Sciatic nerve (tissue), 2 donors: ENCODE measurements around the gene MAPK6. TPM values are rescaled to one million over a fixed set of nuclear protein-coding genes. Genes with fewer than 3 reads are reported as not detected.

Source experiments
- ATAC-seq: fragments of 200-7000 bp; cut with Tn5 transposase; one replicate; pipeline ENCODE4 v1.9.1; 2020; ENCODE audit warnings: mild to moderate bottlenecking, moderate library complexity
- DNase-seq: peaks from one replicate; pipeline ENCODE4 v3.0.0-alpha.2; 2020; ENCODE audit warnings: low spot score
- intact Hi-C: fragments of 100-400 bp; cut with DNase I; formaldehyde crosslinking; loops from one replicate; pipeline ENCODE4 v1.14.2; 2022
- total RNA-seq: library from RNA; stranded (reverse); fragmentation: NEBNext Ultra II Directional; extraction: Animal tissue kit (Norgen Biotek cat#: 25700); gene quantifications from one replicate; pipeline ENCODE4 v1.2.1, GENCODE V29; 2021
- donor health status: DM: no; HTN: no; CAD: no.
- donor health status: DM: no; HTN: no; CAD: no.

The MAPK6 gene
- total RNA-seq, 1 donor from 2014 or later = 26.3 TPM

DNA sequence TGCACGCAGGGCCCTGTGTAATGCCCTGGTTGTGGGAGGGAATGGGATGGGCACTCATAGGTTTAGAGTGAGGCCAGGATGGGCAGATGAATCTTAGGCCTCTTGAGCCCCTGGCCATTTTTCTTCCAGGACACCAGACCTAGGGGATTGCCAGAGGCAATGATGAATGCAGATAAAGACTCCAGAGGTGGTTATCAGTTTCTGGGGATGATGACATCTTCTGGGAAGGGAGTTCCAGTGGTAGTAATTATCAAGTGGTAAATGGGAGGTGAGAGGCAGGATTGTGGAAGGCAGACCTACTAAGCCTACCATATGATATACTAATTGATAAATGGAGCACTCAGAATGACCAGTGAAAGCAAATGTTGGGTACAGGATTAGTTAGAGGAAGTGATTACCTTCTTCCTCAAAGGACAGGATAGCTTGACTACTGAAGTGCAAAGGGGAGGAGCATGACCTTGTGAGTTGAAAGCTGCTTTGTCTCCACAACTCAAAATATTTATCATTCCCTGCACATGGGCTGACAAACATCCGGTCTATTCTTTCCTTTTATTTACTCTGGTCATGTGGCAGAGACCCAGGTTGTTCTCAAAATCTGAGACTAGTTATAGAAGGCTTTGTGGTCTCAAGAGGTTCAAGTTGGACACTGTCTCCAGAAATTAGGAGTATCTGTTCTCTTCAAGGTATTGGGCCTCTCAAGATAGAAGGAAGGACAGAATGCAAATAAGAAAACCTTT, 10.2 kb upstream of the MAPK6 start:
- no peak for ATAC-seq
- intact Hi-C loops = no loop called here
- DNase-seq = no peak

DNA sequence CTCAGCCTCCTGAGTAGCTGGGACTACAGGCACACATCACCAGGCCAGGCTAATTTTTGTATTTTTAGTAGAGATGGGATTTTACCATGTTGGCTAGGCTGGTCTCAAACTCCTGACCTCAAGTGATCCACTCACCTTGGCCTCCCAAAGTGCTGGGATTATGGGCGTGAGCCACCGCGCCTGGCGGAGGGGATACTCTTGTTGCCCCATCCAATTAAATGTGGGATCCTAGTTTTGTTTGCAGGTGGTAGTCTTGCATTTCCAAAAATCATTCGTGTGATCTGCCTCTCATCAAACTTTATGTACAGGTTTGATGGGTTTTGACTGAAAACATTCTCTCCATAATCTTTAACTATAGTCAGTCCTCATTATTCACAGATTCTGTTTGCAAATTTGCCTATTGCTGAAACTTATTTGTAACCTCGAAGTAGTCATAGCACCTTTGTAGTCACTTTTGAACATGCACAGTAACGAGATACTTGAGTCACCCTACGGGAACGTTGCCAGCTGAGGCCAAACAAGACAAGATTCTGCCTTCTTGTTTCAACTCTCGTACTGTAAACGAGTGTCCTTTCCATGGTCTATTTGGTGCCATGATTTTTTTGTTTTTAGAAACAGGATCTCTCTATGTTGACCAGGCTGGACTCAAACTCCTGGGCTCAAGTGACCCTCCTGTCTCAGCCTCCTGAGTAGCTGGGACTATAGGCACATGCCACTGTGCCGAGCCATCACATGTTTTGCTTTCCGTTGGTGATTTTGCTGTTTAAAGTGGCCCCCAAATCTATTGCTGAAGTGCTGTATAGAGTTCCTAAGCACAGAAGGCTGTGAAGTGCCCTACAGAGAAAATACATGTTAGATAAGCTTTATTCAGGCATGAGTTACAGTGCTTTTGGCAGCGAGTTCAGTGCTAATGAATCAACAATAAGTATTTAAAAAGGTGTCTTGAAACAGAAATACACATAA, 8.1 kb upstream of the MAPK6 start:
- intact Hi-C loops = no loop called here
- no peak for DNase-seq
- ATAC-seq = no peak

DNA sequence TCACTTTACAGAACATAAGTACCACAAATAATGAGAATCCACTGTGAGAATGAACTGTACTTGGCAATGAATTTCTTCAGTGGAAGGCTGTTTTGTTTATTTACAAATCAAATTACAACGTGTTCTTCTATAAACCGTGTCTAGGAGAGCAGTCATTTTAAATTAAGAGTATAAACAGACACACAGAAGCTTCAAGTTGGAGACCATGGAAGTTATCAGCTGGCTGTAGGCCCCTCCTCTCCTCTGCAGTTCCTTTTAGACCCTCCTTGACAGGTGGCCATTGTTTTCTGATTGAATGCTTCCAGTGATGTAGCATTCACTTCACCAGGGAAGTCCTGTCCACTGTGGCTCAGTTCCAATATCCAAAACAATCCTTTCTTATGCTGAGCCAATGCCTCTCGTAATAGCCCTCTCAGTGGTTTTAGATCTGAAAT, 7.3 kb upstream of the MAPK6 start:
- ATAC-seq (peak; percentile 62), DNase-seq (no peak)
- intact Hi-C loops = no loop called here

DNA sequence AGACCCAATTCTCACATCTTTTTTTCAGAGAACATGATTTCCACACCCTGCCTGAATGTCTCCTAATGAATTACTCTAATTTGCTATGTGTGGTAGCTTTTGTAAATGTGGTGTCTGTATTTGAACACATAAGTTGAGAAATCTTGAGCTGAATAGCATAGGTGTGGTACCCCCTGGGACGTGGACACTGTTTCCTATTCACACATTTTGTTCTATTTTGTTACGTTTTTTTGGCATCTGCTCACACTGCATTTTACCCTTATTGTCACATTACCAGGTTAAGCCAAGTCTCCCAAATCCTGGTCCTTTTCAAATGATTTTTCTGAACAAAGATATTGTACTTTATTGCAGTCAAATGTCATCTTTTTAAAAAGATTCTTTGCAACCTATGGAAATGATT, 6.8 kb upstream of the MAPK6 start:
- ATAC-seq (no peak), DNase-seq (no peak)
- intact Hi-C loops = no loop called here

DNA sequence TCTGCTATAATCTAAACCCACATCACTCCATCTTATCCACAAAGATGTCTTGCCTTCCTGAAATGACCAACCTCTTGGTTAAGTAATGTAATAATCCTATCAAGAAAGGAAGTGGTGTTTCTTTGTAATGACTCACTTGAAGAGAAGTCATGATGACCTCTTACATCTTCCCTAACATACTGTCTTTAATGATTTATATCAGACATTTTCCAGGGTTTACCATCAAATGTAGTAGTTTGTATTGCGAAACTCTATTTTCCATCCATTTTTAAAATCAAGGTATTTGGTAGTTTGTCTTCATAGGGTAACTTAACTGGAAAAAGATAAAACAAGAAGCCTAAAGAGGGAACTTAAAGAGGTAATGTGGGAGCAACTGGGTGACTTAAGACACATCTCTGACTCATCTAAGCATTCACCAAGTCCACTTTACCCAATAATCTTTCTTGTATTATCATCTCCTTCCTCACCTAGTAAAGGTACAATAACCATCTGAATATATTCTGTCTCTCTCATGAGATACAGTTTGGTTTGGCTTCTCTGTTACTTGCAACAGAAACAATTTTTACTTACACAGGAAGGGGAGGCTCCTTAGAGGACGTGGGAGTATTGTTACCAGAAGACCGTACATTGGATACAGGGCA, 5.7 kb upstream of the MAPK6 start:
- intact Hi-C loops = no loop called here
- DNase-seq = no peak
- no peak for ATAC-seq

DNA sequence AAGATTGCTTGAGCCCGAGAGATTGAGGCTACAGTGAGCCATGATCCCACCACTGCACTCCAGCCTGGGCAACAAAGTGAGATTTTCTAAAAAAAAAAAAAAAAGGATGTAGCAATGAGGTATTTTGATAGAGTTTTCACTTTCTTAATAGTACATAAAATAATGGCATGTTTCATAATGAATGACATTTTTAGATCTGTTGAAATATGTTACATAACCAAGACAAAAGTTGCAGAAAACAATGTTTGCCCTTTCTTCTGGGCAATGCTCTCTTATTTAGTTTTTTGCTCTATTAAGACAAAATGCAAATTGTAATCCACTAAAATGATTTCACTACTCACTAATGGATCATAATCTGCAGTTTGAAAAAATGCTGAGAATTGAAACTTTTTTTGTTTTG, 4.4 kb upstream of the MAPK6 start:
- DNase-seq = no peak
- intact Hi-C loops = no loop called here
- no peak for ATAC-seq

DNA sequence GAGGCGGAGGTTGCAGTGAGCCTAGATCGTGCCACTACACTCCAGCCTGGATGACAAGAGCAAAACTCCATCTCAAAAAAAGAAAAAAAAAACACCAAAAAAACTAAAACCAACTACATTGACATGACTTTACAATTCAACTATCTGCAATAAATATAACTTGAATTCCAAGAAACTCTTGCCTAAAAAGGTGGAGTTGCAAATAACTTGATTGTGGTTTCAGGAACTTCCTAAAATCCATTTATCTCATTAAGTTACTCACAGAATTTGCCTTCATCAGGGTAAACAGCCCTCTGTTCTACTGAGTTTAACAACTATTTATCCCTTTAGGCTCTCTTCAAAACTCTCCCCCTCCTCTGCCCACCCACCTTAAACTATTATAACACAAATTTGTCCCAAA, 2.7 kb upstream of the MAPK6 start:
- intact Hi-C loops = no loop called here
- DNase-seq = no peak
- no peak for ATAC-seq

DNA sequence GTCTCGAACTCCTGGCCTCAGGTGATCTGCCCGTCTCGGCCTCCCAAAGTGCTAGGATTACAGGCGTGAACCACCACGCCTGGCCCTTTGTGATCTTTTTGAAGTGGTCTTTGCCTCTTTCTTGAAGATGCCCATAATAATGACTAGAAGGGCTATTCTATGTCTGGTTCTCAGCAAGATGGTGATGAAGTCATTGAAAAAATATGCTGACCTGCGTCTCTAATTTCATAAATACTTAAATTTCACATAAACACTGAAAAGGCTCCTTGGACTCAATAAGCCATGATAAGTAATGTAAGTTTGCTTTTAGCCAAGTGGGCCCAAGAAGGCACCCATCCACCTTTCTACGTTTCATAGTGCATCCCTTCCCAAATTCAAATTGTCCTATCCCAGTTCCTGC, 775 bp upstream of the MAPK6 start:
- intact Hi-C loops = no loop called here
- DNase-seq (no peak), ATAC-seq (no peak)

DNA sequence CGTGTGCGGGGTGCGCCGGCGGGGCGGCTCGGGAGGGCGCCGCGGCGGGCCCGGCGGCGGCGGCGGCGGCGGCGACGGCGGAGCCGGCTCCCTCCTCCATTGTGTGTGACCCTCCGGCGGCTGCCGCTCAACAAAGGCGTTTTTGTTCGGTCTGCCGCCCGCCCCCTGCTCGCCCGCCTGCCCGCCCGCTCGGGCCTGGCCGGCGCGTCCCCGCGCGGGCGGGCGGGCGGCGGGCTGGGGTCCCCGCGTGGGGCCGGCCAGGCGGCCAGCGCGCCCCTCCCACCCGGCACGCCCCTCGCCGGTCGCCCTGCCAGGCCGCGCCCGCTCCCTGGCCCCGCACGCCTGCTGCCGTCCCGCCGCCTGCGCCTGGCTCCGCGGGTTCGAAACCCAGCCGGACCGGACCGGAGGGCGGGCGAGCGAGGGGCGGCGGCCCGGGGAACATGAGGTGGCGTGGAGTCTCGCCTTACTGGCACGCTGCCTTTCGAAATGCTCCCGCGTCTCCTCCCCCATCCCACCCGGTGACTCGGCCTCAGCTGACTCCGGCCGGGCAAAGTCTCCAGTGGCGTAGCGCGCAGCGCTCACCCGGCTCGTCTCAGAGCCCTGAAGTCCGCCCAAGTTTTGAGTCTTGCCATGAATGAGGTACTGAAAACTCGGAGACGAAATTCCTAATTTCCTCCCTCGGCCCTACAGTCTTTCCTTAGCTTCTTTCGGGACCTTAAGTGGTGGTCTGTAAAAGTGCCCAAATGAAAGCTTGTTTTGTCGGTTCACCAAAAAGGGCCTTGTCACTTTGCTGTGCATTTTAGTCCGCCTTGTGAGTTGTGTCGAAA, 588 bp downstream of the MAPK6 start:
- intact Hi-C loops = no loop called here
- ATAC-seq (peak; percentile 83), DNase-seq (peak; percentile 91)

DNA sequence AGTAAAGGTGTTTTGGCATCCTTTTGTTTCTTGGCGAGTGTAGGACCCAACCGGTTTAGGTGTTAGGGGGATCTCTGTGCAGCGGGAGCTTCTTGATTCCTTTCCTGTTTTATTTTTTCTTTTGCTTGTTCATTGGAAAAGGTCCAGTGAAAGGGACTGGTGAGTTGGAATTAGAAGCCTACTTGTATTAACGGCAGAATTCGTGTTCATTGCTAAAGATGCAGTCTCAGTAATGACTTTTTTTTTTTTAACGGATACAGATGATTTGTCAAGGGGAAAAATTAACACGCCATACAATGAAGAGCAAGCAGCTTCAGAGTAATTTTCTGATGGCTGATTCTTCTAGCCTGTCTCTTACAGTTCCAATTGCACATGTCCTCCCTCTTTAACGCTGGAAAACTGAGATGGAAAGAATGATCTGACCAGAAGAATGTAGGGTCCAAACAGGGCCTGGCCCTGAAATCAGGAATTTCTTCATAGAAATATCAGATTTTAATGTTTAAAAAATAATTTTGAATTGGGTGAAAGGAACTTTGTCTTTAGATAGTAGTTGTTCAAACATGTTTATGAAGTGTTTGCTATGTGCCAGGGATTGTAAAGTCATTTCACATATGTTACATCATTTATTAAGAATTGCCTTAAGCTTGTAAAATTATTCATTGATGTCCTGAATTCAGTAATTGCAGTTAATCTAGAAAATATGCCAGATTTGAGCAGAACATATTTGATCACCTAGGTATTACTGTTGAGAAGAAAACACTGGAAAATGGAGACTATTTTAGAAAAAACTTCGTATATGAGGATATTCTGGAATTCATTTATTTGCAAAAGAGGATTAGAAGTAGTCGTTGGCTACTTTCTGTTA, 1.4 kb downstream of the MAPK6 start:
- intact Hi-C loops = no loop called here
- no peak for DNase-seq
- peak; percentile 3 for ATAC-seq

DNA sequence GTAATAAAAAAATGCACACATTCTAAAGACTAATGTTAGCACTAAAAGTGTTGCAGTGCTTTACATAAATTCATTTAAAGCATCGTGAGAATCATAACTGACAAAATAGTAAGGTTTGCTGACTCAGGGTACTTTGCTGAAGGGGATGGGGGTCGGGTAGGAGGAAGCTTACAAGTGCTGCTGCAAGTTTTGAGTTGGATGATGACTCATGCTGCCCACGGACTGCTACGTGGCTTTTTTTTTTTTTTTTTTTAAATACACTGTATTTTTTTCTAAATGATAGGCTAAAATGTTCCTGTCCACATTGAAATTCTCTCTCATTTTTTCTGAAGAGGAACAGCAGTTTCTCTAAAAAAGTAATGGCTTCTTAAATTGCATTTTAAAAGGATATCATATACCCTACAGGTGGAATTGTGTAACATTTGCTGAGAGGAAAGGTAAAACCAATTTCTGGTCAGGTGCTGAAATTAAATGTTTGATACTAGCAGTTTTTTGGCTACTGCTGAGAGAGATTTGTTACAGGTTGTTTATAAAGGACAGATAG, 2.2 kb downstream of the MAPK6 start:
- no peak for DNase-seq
- intact Hi-C loops = no loop called here
- peak; percentile 42 for ATAC-seq

DNA sequence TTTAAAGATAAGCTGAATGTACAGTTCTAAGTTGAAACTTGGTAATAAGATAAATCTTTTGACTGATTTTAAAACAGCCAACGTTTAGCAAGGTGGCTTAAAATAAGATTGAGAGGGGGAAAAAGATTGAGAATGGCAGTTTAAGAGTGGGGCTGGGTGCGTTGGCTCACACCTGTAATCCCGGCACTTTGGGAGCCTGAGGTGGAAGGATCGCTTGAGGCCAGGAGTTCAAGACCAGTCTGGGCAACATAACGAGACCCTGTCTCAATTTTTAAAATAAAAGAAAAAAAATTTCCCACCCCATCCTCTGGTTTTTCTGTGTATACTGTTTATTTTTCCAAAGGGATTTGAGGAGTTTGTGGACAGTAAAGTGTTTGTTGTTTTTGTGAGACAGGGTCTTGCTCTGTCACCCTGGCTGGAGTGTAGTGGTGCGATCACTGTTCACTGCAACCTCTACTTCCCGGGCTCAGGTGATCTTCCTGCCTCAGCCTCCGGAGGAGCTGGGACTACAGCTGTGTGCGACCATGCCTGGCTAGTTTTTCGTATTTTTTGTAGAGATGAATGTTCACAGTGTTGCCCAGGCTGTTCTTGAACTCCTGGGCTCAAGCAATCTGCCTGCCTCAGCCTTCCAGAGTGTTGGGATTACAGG, 3.0 kb downstream of the MAPK6 start:
- DNase-seq (no peak), ATAC-seq (no peak)
- intact Hi-C loops = no loop called here

DNA sequence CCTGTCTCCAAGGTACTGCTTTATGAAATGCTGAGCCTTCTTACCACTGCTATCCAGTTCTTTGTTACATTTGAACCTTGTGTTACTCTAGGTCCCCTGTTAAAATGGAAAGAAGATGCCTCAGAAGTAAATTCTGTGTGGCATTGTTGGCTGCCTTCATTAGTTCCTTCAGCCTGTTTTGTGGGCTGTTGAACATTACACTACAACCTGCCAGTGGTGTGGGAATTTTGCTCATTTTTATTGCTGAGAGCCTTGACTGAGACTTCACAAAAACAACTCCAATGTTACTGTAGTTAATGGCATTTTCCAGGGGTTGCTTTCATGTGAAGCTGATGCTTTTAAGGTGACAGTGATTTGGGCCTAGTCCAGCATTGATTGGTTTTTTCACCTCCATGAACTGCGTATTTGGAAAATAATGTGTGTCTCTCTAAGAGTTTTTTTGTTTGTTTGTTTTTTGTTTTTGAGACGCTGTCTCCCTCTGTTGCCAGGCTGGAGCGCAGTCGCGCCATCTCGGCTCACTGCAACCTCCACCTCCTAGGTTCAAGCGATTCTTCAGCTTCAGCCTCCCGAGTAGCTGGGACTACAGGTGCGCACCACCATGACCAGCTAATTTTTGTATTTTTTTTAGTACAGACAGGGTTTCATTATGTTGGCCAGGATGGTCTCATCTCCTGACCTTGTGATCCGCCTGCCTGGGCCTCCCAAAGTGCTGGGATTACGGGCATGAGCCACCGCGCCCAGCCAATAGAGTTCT, 4.3 kb downstream of the MAPK6 start:
- DNase-seq (no peak), ATAC-seq (no peak)
- intact Hi-C loops = no loop called here

DNA sequence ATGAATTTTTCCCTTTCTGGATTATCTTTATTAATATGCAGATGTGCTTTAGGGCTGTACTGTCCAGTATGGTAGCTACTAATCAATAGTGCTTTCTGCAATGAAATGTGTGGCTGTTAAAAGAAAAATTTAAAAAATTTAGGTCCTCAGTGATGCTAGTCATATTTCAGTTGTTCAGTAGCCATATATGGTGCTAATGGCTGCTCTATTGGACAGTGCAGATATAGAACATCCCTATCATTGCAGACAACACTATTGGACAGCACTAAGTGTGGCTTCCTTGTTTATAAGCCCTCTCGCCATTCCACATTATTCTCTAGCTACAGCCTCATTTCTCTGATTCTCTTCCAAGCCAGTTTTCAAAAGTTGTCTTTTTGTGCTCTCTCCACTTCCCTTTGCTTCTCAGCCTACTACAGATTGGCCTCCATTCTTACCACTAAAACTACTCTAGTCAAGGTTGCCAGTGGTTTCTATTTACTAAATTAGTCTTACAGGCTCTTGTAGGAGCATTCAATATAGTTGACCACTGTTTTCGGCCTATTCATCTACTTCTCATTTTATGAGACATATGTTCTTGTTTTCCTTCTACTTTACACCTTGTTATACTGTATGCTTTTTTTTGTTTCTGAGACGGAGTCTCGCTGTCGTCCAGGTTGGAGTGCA, 9.5 kb downstream of the MAPK6 start:
- DNase-seq (no peak), ATAC-seq (no peak)
- intact Hi-C loops = no loop called here

DNA sequence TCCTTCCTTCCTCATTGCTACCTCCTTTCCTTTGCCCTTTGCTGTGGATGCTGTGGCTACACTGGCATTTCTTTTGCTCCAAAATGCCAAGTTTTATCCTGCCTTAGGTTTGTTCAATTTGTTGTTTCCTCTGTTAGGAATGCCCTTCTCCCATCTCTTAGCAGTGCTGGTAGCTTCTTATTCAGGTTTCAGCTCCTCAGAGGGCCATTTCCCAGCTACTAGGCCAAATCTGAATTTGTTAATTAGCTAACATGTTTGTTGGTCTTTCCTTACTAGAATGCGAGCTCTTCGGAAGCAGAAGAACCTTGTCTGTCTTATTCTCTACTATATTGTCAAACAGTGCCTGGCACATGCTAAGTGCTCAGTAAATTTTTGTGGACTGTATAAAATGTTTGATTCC, 11.0 kb downstream of the MAPK6 start:
- intact Hi-C loops = no loop called here
- ATAC-seq = no peak

DNA sequence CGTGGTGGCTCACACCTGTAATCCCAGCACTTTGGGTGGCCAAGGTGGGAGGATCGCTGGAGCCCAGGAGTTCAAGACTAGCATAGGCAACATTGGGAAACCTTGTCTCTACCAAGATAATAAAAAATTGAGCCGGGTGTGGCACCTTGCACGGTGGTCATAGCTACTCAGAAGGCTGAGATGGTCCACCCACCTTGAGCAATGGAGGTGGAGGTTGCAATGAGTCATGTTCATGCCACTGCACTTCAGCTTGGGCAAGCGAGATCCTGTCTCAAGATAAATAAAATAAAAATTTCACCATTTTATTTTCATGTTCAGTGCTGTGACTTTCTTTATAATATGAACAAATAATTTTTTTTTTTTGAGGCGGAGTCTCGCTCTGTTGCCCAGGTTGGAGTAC, 12.5 kb downstream of the MAPK6 start:
- DNase-seq (no peak), ATAC-seq (no peak)
- intact Hi-C loops = no loop called here

More for the DNA sequence above, 11.0 kb downstream of the MAPK6 start:
- DNase-seq = no peak
